HEK293 (cell line): ENCODE measurements around the gene GSK3B.
"Not testable (repeated sequence)": the region's sequence is repeated elsewhere in the genome, so short reads cannot be mapped to it uniquely, and the experiment has no call there.

Experiments used
- CTCF ChIA-PET: fragments of 350-600 bp; formaldehyde crosslinking; extraction: SDS; loops from one replicate; lab custom pipeline; 2021; ENCODE audit warnings: antibody characterized with exemption; lab: Yijun Ruan, JAX
- POLR2A ChIA-PET: fragments of 300-600 bp; formaldehyde crosslinking; extraction: SDS; loops from one replicate; lab custom pipeline; 2020; ENCODE audit warnings: antibody characterized with exemption, inconsistent platforms; lab: Yijun Ruan, JAX
- H3K27ac ChIP-seq: fragments of 200-500 bp; sonication (Bioruptor generic); 2 replicates; pipeline ENCODE4 v1.5.1; 2014; ENCODE audit warnings: low read depth, low read length, control low read depth, inconsistent platforms; ENCODE audit errors: extremely low read depth
- H3K36me3 ChIP-seq, 2 experiments: fragments of 200-500 bp in 1 of 2; sonication (Bioruptor generic) in 1 of 2; 1 replicate in 1 of 2; 2 replicates in 1 of 2; pipeline ENCODE4 v1.5.1; 2014 to 2017; ENCODE audit warnings: inconsistent platforms in 2 of 2, low read length in 2 of 2; ENCODE audit not compliant: control insufficient read depth in 2 of 2, insufficient read depth in 1 of 2
- H3K4me1 ChIP-seq: fragments of 200-500 bp; sonication (Bioruptor generic); 2 replicates; pipeline ENCODE4 v1.5.1; 2014; ENCODE audit warnings: mild to moderate bottlenecking, low read length, inconsistent platforms; ENCODE audit not compliant: control insufficient read depth, insufficient read depth
- H3K4me3 ChIP-seq: 2 replicates; pipeline ENCODE4 v1.5.1; 2011; ENCODE audit warnings: low read depth, mild to moderate bottlenecking, control low read depth, low read length, moderate library complexity
- H3K9me3 ChIP-seq: fragments of 200-500 bp; sonication (Bioruptor generic); 2 replicates; pipeline ENCODE4 v1.5.1; 2014; ENCODE audit warnings: low read depth, low read length, inconsistent platforms; ENCODE audit not compliant: control insufficient read depth, insufficient read depth
- FEZF1 ChIP-seq: fragments of 450-650 bp; formaldehyde crosslinking; IDR thresholded peaks from 2 replicates; pipeline ENCODE4 v1.5.1; 2016; ENCODE audit warnings: missing biosample characterization, missing genetic modification characterization
- PATZ1 ChIP-seq: fragments of 450-650 bp; formaldehyde crosslinking; IDR thresholded peaks from 2 replicates; pipeline ENCODE4 v1.5.1; 2016; ENCODE audit warnings: missing biosample characterization, missing genetic modification characterization
- SETDB1 ChIP-seq: IDR thresholded peaks from one replicate; pipeline ENCODE4 v1.6.1; 2017; ENCODE audit warnings: mild to moderate bottlenecking, low read length, moderate library complexity, mixed read lengths; ENCODE audit not compliant: insufficient read length
- SP7 ChIP-seq: fragments of 450-650 bp; formaldehyde crosslinking; IDR thresholded peaks from 2 replicates; pipeline ENCODE4 v1.5.1; 2016; ENCODE audit warnings: missing biosample characterization, missing genetic modification characterization
- TF ChIP-seq, protein P1 (sequence below): fragments of 450-650 bp; formaldehyde crosslinking; IDR thresholded peaks from 2 replicates; pipeline ENCODE4 v1.5.1; 2016; ENCODE audit warnings: missing biosample characterization, missing genetic modification characterization, low read depth
- TF ChIP-seq, protein P2 (sequence below): fragments of 450-650 bp; formaldehyde crosslinking; IDR thresholded peaks from 2 replicates; pipeline ENCODE4 v1.5.1; 2017; ENCODE audit warnings: missing biosample characterization, missing genetic modification characterization
- TF ChIP-seq, protein P3 (sequence below): fragments of 450-650 bp; formaldehyde crosslinking; IDR thresholded peaks from 2 replicates; pipeline ENCODE4 v1.5.1; 2017; ENCODE audit warnings: missing biosample characterization, missing genetic modification characterization

GSK3B gene

DNA sequence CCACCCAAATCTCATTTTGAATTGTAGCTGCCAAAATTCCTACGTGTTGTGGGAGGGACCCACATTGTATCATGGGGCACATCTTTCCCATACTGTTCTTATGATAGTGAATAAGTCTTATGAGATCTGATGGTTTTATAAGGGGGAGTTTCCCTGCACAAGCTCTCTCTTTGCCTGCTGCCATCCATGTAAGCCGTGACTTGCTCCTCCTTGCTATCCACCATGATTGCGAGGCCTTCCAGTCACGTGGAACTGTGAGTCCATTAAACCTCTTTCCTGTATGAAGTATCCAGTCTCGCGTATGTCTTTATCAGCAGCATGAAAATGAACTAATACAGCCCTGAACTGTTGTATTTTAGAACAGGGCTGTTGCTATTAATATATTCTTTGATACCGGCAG, 40.6 kb downstream of the GSK3B start:
- H3K9me3 ChIP-seq, H3K27ac ChIP-seq, POLR2A ChIA-PET, H3K36me3 ChIP-seq, H3K4me3 ChIP-seq: not testable (repeated sequence)
- CTCF ChIA-PET, result interaction anchor here (0.7 to 0.9 kb wide), 2 partner anchors 185 to 1494 kb away, joined by 3 read pairs; no protein-coding TSS in a partner anchor
- peaks cover 24% of the 10 kb centered on the region for H3K4me1 ChIP-seq
- peak; percentile 57 for TF ChIP-seq SETDB1

- no peak overlapping the region for H3K27ac ChIP-seq
- TF ChIP-seq, protein P1, sequence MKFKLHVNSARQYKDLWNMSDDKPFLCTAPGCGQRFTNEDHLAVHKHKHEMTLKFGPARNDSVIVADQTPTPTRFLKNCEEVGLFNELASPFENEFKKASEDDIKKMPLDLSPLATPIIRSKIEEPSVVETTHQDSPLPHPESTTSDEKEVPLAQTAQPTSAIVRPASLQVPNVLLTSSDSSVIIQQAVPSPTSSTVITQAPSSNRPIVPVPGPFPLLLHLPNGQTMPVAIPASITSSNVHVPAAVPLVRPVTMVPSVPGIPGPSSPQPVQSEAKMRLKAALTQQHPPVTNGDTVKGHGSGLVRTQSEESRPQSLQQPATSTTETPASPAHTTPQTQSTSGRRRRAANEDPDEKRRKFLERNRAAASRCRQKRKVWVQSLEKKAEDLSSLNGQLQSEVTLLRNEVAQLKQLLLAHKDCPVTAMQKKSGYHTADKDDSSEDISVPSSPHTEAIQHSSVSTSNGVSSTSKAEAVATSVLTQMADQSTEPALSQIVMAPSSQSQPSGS, result peak; percentile 40; the same call in 1 of the 2 replicates
- TF ChIP-seq PATZ1 (tag by site-specific recombination), result no peak
- TF ChIP-seq, all 188 proteins: peak for 1
- ChIA-PET CTCF (no interaction called here), POLR2A (interaction anchor here (1.4 kb wide), 1 partner anchor 43 kb away, joined by 3 read pairs; no protein-coding TSS in a partner anchor)
- Histone ChIP-seq H3K36me3 (no peaks in the 10 kb centered on the region), H3K9me3 (no peaks in the 10 kb centered on the region), H3K4me3 (no peak overlapping the region), H3K4me1 (peaks cover 28% of the 10 kb centered on the region)
These were observed 41.6 kb downstream of the GSK3B start for GRCh38 chr3:120052677-120053076.

- POLR2A ChIA-PET, result interaction anchor here (1.4 kb wide), 1 partner anchor 43 kb away, joined by 3 read pairs; no protein-coding TSS in a partner anchor
- TF ChIP-seq, protein P2, sequence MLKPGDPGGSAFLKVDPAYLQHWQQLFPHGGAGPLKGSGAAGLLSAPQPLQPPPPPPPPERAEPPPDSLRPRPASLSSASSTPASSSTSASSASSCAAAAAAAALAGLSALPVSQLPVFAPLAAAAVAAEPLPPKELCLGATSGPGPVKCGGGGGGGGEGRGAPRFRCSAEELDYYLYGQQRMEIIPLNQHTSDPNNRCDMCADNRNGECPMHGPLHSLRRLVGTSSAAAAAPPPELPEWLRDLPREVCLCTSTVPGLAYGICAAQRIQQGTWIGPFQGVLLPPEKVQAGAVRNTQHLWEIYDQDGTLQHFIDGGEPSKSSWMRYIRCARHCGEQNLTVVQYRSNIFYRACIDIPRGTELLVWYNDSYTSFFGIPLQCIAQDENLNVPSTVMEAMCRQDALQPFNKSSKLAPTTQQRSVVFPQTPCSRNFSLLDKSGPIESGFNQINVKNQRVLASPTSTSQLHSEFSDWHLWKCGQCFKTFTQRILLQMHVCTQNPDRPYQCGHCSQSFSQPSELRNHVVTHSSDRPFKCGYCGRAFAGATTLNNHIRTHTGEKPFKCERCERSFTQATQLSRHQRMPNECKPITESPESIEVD (tag by site-specific recombination), result peak; percentile 49; the same call in 1 of the 2 replicates
- TF ChIP-seq FEZF1 (tag by site-specific recombination), result 0 out of 2 replicates have a peak, but pooled peaks have one; percentile 17
- TF ChIP-seq, protein P3, sequence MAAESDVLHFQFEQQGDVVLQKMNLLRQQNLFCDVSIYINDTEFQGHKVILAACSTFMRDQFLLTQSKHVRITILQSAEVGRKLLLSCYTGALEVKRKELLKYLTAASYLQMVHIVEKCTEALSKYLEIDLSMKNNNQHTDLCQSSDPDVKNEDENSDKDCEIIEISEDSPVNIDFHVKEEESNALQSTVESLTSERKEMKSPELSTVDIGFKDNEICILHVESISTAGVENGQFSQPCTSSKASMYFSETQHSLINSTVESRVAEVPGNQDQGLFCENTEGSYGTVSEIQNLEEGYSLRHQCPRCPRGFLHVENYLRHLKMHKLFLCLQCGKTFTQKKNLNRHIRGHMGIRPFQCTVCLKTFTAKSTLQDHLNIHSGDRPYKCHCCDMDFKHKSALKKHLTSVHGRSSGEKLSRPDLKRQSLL, result no peak
- peak; percentile 94 for TF ChIP-seq SP7 (tag by site-specific recombination)
- Histone ChIP-seq H3K27ac (no peak overlapping the region), H3K9me3 (no peaks in the 10 kb centered on the region), H3K4me1 (peaks cover 30% of the 10 kb centered on the region), H3K36me3 (no peaks in the 10 kb centered on the region), H3K4me3 (no peak overlapping the region)
- CTCF ChIA-PET, result no interaction called here
These were observed 42.0 kb downstream of the GSK3B start for GRCh38 chr3:120052225-120052624.

DNA sequence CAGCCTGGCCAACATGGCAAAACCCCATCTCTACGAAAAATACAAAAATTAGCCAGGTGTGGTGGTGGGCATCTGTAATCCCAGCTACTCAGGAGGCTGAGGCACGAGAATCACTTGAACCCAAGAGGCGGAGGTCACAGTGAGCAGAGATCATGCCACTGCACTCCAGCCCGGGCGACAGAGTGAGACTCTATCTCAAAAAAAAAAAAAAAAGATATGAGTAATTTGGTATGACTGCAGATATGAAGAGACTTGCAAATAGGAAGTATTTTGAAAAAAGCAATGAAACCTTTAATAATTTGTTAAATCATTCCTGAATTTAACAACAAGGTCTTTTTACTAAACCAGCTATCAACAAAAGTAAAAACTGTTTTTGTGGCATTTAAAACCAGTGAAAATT, 42.7 kb downstream of the GSK3B start:
- H3K9me3 ChIP-seq, H3K4me3 ChIP-seq, H3K27ac ChIP-seq, H3K36me3 ChIP-seq: not testable (repeated sequence)
- ChIA-PET POLR2A (interaction anchor here (1.4 kb wide), 1 partner anchor 44 kb away, joined by 3 read pairs; no protein-coding TSS in a partner anchor), CTCF (interaction anchor here (0.7 kb wide), 1 partner anchor 11 kb away, joined by 3 read pairs; no protein-coding TSS in a partner anchor)
- H3K4me1 ChIP-seq, result peaks cover 30% of the 10 kb centered on the region
